Measurements from ENCODE around the gene PRR29.

PRR29 gene

GRCh38 chr17:64051153-64051552, 53.0 kb downstream of the PRR29 start:
- DNase-seq, result no peak

DNA sequence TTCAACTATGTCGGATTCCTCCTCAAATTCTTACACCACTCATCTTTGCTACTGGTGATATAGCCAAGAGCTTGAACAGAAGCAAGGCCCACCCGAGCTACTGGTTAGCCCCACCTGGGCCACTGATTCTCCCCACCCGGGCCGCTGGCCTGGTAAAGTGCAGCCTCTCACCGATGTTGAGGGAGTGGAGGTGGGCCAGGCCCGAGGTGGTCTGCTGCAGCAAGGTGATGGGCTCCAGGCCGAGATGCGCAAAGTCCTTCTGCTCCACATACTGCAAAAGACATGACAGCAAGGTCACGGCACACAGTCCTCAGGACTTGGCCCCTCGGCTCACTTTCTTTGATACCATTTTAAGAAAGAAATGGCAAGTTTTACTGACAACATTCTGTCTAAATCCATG, 55.0 kb downstream of the PRR29 start:
- DNase-seq, result no peak
